Left ventricle myocardium inferior (tissue), 1 donor: ENCODE measurements around the gene TP63. TPM values are rescaled to one million over a fixed set of nuclear protein-coding genes. Genes with fewer than 3 reads are reported as not detected.

ENCODE experiments used
- DNase-seq: peaks from one replicate; pipeline ENCODE4 v3.0.0-alpha.2; 2020
- H3K27ac ChIP-seq: fragments of 200-600 bp; replicated peaks from 2 replicates; pipeline ENCODE4 v1.8.0; 2021
- H3K27me3 ChIP-seq: fragments of 200-600 bp; 2 replicates; pipeline ENCODE4 v1.8.0; 2021; ENCODE audit warnings: low read depth
- H3K36me3 ChIP-seq: fragments of 200-600 bp; 2 replicates; pipeline ENCODE4 v1.8.0; 2021
- H3K4me1 ChIP-seq: fragments of 200-600 bp; 2 replicates; pipeline ENCODE4 v1.8.0; 2021
- H3K4me3 ChIP-seq: fragments of 200-600 bp; 2 replicates; pipeline ENCODE4 v1.8.0; 2021; ENCODE audit warnings: mild to moderate bottlenecking, moderate library complexity
- H3K9me3 ChIP-seq: fragments of 200-600 bp; replicated peaks from 2 replicates; pipeline ENCODE4 v1.8.0; 2021
- CTCF ChIP-seq: fragments of 200-600 bp; IDR thresholded peaks from 2 replicates; pipeline ENCODE4 v1.8.0; 2021; ENCODE audit warnings: antibody characterized with exemption, mild to moderate bottlenecking, borderline replicate concordance
- intact Hi-C: fragments of 100-400 bp; cut with micrococcal nuclease; formaldehyde crosslinking; loops from one replicate; pipeline ENCODE4 v1.11.0; 2022
- total RNA-seq: library from RNA; stranded (reverse); fragmentation: NEBNext Ultra II Directional; extraction: Animal tissue kit (Norgen Biotek cat#: 25700); gene quantifications from one replicate; pipeline ENCODE4 v1.2.1, GENCODE V29; 2021
- donor health status: DM: no; HTN: yes; CAD: no; lungs with severe emphysema.

The TP63 gene
- total RNA-seq, 1 donor from 2014 or later: 0.14 TPM

GRCh38 chr3:189684317-189684716 is 53.1 kb downstream of the TP63 start:
- Histone ChIP-seq H3K36me3 (no peaks in the 10 kb centered on the region), H3K4me3 (no peak overlapping the region), H3K9me3 (peaks cover under 1% of the 10 kb centered on the region), H3K27ac (no peak overlapping the region), H3K27me3 (no peaks in the 10 kb centered on the region), H3K4me1 (no peaks in the 10 kb centered on the region)
- intact Hi-C loops: no loop called here
- DNase-seq: no peak
- no peak for TF ChIP-seq CTCF

GRCh38 chr3:189685291-189685690 is 54.1 kb downstream of the TP63 start:
- Histone ChIP-seq H3K27ac (no peak overlapping the region), H3K4me1 (no peaks in the 10 kb centered on the region), H3K9me3 (no peaks in the 10 kb centered on the region), H3K4me3 (no peak overlapping the region), H3K27me3 (no peaks in the 10 kb centered on the region), H3K36me3 (no peaks in the 10 kb centered on the region)
- TF ChIP-seq CTCF: no peak
- no peak for DNase-seq
- intact Hi-C loops: no loop called here

- no peaks in the 10 kb centered on the region for H3K4me1 ChIP-seq
- no peak overlapping the region for H3K27ac ChIP-seq
- no peaks in the 10 kb centered on the region for H3K36me3 ChIP-seq
- no peak for TF ChIP-seq CTCF
- no peaks in the 10 kb centered on the region for H3K27me3 ChIP-seq
- H3K4me3 ChIP-seq: no peak overlapping the region
- H3K9me3 ChIP-seq: no peaks in the 10 kb centered on the region
- DNase-seq: no peak
- intact Hi-C loops: no loop called here
Observed at GRCh38 chr3:189685860-189686259, 54.7 kb downstream of the TP63 start.

- Histone ChIP-seq H3K4me1 (no peaks in the 10 kb centered on the region), H3K27ac (no peak overlapping the region), H3K4me3 (no peak overlapping the region), H3K27me3 (no peaks in the 10 kb centered on the region), H3K9me3 (no peaks in the 10 kb centered on the region), H3K36me3 (no peaks in the 10 kb centered on the region)
- TF ChIP-seq CTCF: no peak
- no peak for DNase-seq
- intact Hi-C loops: no loop called here
Observed at GRCh38 chr3:189687475-189687874, 56.3 kb downstream of the TP63 start.

- Histone ChIP-seq H3K27me3 (no peaks in the 10 kb centered on the region), H3K27ac (no peak overlapping the region), H3K4me3 (no peak overlapping the region), H3K9me3 (no peaks in the 10 kb centered on the region), H3K4me1 (no peaks in the 10 kb centered on the region), H3K36me3 (no peaks in the 10 kb centered on the region)
- intact Hi-C loops: no loop called here
- TF ChIP-seq CTCF: no peak
- no peak for DNase-seq
Observed at GRCh38 chr3:189688262-189688661, 57.1 kb downstream of the TP63 start.

GRCh38 chr3:189689625-189690024 is 58.4 kb downstream of the TP63 start:
- Histone ChIP-seq H3K4me1 (no peaks in the 10 kb centered on the region), H3K36me3 (no peaks in the 10 kb centered on the region), H3K27ac (no peak overlapping the region), H3K4me3 (no peak overlapping the region), H3K9me3 (no peaks in the 10 kb centered on the region), H3K27me3 (no peaks in the 10 kb centered on the region)
- intact Hi-C loops: no loop called here
- no peak for TF ChIP-seq CTCF
- no peak for DNase-seq
